ENCODE data around the gene RAPH1.

Gene RAPH1

GRCh38 chr2:203461746-203462145, 73.4 kb downstream of the RAPH1 start:
- DNase-seq (ENCODE audit: low read depth, low spot score): no peak
- Histone ChIP-seq H3K27ac (peak overlapping the region; percentile 59), H3K9me3 (ENCODE audit: low read depth, low read length) (no peaks in the 10 kb centered on the region), H3K4me3 (no peak overlapping the region), H3K9ac (ENCODE audit: insufficient read length) (peak overlapping the region; percentile 11), H3K36me3 (ENCODE audit: insufficient read depth, low read length) (peaks cover 15% of the 10 kb centered on the region)
- no peak for TF ChIP-seq POLR2AphosphoS5 (IDR thresholded peaks at IDR 0.05; ENCODE audit: borderline replicate concordance, low read depth, low read length)

GRCh38 chr2:203455209-203455608, 79.9 kb downstream of the RAPH1 start:
- no peak for DNase-seq (ENCODE audit: low read depth, low spot score)
- Histone ChIP-seq H3K4me3 (no peak overlapping the region), H3K9me3 (ENCODE audit: low read depth, low read length) (no peaks in the 10 kb centered on the region), H3K27ac (no peak overlapping the region), H3K9ac (ENCODE audit: insufficient read length) (no peak overlapping the region), H3K36me3 (ENCODE audit: insufficient read depth, low read length) (peaks cover 19% of the 10 kb centered on the region)
- TF ChIP-seq POLR2AphosphoS5 (IDR thresholded peaks at IDR 0.05; ENCODE audit: borderline replicate concordance, low read depth, low read length) (no peak), FOXP2 (optimal IDR thresholded peaks at IDR 0.05; ENCODE audit: control extremely low read depth, extremely low read length, insufficient read depth) (no peak), EZH2 (IDR thresholded peaks at IDR 0.05) (no peak)

GRCh38 chr2:203453858-203454451, 81.1 kb downstream of the RAPH1 start:
- peaks cover 10% of the 10 kb centered on the region; the same call in 1 of the 2 replicates for H3K36me3 ChIP-seq (ENCODE audit: insufficient read depth, low read length)
- no peak overlapping the region for H3K9ac ChIP-seq (ENCODE audit: insufficient read length)
- TF ChIP-seq POLR2AphosphoS5 (IDR thresholded peaks at IDR 0.05; ENCODE audit: borderline replicate concordance, low read depth, low read length): no peak
- no peak for TF ChIP-seq FOXP2 (optimal IDR thresholded peaks at IDR 0.05; ENCODE audit: control extremely low read depth, extremely low read length, insufficient read depth)
- no peak for TF ChIP-seq EZH2 (IDR thresholded peaks at IDR 0.05)
- H3K9me3 ChIP-seq (ENCODE audit: low read depth, low read length): no peaks in the 10 kb centered on the region
- peak; percentile 44 for DNase-seq (ENCODE audit: low read depth, low spot score)
- H3K4me3 ChIP-seq: no peak overlapping the region
- no peak overlapping the region for H3K27ac ChIP-seq

- peaks cover 4% of the 10 kb centered on the region; the same call in 1 of the 2 replicates for H3K36me3 ChIP-seq (ENCODE audit: insufficient read depth, low read length)
- 0 out of 2 replicates have a peak overlapping the region, but pooled peaks have one; percentile 15 for H3K27ac ChIP-seq
- DNase-seq (ENCODE audit: low read depth, low spot score): no peak
- H3K9me3 ChIP-seq (ENCODE audit: low read depth, low read length): no peaks in the 10 kb centered on the region
- H3K4me3 ChIP-seq: no peak overlapping the region
- TF ChIP-seq EZH2 (IDR thresholded peaks at IDR 0.05) (no peak), FOXP2 (optimal IDR thresholded peaks at IDR 0.05; ENCODE audit: control extremely low read depth, extremely low read length, insufficient read depth) (no peak), POLR2AphosphoS5 (IDR thresholded peaks at IDR 0.05; ENCODE audit: borderline replicate concordance, low read depth, low read length) (no peak)
- no peak overlapping the region for H3K9ac ChIP-seq (ENCODE audit: insufficient read length)
Measured at GRCh38 chr2:203451689-203452088, 83.4 kb downstream of the RAPH1 start.

GRCh38 chr2:203451011-203451410, 84.1 kb downstream of the RAPH1 start:
- Histone ChIP-seq H3K36me3 (ENCODE audit: insufficient read depth, low read length) (peaks cover 4% of the 10 kb centered on the region; the same call in 1 of the 2 replicates), H3K9me3 (ENCODE audit: low read depth, low read length) (no peaks in the 10 kb centered on the region), H3K9ac (ENCODE audit: insufficient read length) (no peak overlapping the region), H3K4me3 (no peak overlapping the region), H3K27ac (peak overlapping the region; percentile 15; the same call in 1 of the 2 replicates)
- TF ChIP-seq FOXP2 (optimal IDR thresholded peaks at IDR 0.05; ENCODE audit: control extremely low read depth, extremely low read length, insufficient read depth) (no peak), EZH2 (IDR thresholded peaks at IDR 0.05) (no peak), POLR2AphosphoS5 (IDR thresholded peaks at IDR 0.05; ENCODE audit: borderline replicate concordance, low read depth, low read length) (no peak)
- DNase-seq (ENCODE audit: low read depth, low spot score): no peak

GRCh38 chr2:203450561-203450960, 84.5 kb downstream of the RAPH1 start:
- Histone ChIP-seq H3K36me3 (ENCODE audit: insufficient read depth, low read length) (peaks cover 4% of the 10 kb centered on the region; the same call in 1 of the 2 replicates), H3K4me3 (no peak overlapping the region), H3K27ac (no peak overlapping the region), H3K9ac (ENCODE audit: insufficient read length) (no peak overlapping the region), H3K9me3 (ENCODE audit: low read depth, low read length) (no peaks in the 10 kb centered on the region)
- TF ChIP-seq POLR2AphosphoS5 (IDR thresholded peaks at IDR 0.05; ENCODE audit: borderline replicate concordance, low read depth, low read length): no peak
- no peak for TF ChIP-seq FOXP2 (optimal IDR thresholded peaks at IDR 0.05; ENCODE audit: control extremely low read depth, extremely low read length, insufficient read depth)
- TF ChIP-seq EZH2 (IDR thresholded peaks at IDR 0.05): no peak
- DNase-seq (ENCODE audit: low read depth, low spot score): no peak

GRCh38 chr2:203446780-203447179, 88.3 kb downstream of the RAPH1 start:
- no peak for TF ChIP-seq POLR2AphosphoS5 (IDR thresholded peaks at IDR 0.05; ENCODE audit: borderline replicate concordance, low read depth, low read length)

GRCh38 chr2:203446071-203446481, 89.0 kb downstream of the RAPH1 start:
- no peak for DNase-seq (ENCODE audit: low read depth, low spot score)
- Histone ChIP-seq H3K9me3 (ENCODE audit: low read depth, low read length) (no peaks in the 10 kb centered on the region), H3K36me3 (ENCODE audit: insufficient read depth, low read length) (peaks cover 13% of the 10 kb centered on the region; the same call in 1 of the 2 replicates), H3K27ac (no peak overlapping the region), H3K4me3 (no peak overlapping the region), H3K9ac (ENCODE audit: insufficient read length) (no peak overlapping the region)
- TF ChIP-seq EZH2 (IDR thresholded peaks at IDR 0.05) (no peak), FOXP2 (optimal IDR thresholded peaks at IDR 0.05; ENCODE audit: control extremely low read depth, extremely low read length, insufficient read depth) (no peak), POLR2AphosphoS5 (IDR thresholded peaks at IDR 0.05; ENCODE audit: borderline replicate concordance, low read depth, low read length) (no peak)

More at GRCh38 chr2:203446780-203447179, 88.3 kb downstream of the RAPH1 start:
- Histone ChIP-seq H3K4me3 (no peak overlapping the region), H3K36me3 (ENCODE audit: insufficient read depth, low read length) (peaks cover 9% of the 10 kb centered on the region; the same call in 1 of the 2 replicates), H3K9ac (ENCODE audit: insufficient read length) (no peak overlapping the region), H3K27ac (no peak overlapping the region), H3K9me3 (ENCODE audit: low read depth, low read length) (no peaks in the 10 kb centered on the region)
- DNase-seq (ENCODE audit: low read depth, low spot score): no peak

GRCh38 chr2:203444738-203445137, 90.4 kb downstream of the RAPH1 start:
- no peak overlapping the region for H3K27ac ChIP-seq
- H3K9me3 ChIP-seq (ENCODE audit: low read depth, low read length): no peaks in the 10 kb centered on the region
- TF ChIP-seq EZH2 (IDR thresholded peaks at IDR 0.05) (no peak), FOXP2 (optimal IDR thresholded peaks at IDR 0.05; ENCODE audit: control extremely low read depth, extremely low read length, insufficient read depth) (no peak), POLR2AphosphoS5 (IDR thresholded peaks at IDR 0.05; ENCODE audit: borderline replicate concordance, low read depth, low read length) (no peak)
- DNase-seq (ENCODE audit: low read depth, low spot score): no peak
- H3K36me3 ChIP-seq (ENCODE audit: insufficient read depth, low read length): peaks cover 13% of the 10 kb centered on the region; the same call in 1 of the 2 replicates
- H3K9ac ChIP-seq (ENCODE audit: insufficient read length): no peak overlapping the region
- no peak overlapping the region for H3K4me3 ChIP-seq
